ENCODE data around the gene NAA40.

DNA sequence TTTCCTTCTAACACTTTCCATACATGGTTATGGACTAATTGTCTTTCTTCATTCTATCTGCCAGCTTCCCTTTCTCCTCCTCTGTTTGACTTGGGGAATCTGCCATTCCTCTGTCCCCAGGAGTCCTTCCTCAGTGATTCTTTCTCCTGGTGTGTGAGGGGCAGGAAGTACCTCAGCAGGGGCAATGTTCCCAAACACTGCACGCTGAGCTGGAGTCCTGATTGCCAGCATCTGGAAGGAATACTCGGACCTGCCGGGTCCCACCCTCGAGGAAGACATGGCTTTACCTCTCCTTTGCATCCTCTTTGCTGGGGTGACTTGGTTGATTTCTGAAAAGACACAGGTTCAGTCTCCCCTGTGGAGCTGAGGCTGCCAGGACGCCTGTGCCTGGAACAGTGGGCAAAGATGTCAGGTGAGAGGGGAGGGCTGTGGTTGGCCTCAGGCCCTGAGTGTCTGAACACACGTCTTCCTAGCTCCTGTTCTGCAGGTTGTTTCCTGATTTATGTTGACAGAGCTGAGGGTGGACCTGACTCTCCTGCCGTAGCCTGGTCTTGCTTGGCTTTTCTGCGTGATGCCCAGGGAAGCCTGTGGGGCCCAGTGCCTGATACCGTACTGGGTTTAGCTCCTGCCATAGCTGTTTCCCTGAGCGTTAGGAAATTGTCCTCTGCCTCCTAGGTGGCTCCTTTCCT is 39.9 kb downstream of the NAA40 start:
- TF ChIP-seq, protein P1, sequence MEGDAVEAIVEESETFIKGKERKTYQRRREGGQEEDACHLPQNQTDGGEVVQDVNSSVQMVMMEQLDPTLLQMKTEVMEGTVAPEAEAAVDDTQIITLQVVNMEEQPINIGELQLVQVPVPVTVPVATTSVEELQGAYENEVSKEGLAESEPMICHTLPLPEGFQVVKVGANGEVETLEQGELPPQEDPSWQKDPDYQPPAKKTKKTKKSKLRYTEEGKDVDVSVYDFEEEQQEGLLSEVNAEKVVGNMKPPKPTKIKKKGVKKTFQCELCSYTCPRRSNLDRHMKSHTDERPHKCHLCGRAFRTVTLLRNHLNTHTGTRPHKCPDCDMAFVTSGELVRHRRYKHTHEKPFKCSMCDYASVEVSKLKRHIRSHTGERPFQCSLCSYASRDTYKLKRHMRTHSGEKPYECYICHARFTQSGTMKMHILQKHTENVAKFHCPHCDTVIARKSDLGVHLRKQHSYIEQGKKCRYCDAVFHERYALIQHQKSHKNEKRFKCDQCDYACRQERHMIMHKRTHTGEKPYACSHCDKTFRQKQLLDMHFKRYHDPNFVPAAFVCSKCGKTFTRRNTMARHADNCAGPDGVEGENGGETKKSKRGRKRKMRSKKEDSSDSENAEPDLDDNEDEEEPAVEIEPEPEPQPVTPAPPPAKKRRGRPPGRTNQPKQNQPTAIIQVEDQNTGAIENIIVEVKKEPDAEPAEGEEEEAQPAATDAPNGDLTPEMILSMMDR (IDR thresholded peaks at IDR 0.05): no peak
- no peak for TF ChIP-seq POLR2A (IDR thresholded peaks at IDR 0.05)

All from testis (tissue), 2 donors.